SK-N-SH treated with all-trans-retinoic acid at 6 μM for 48 hours (cell line): ENCODE measurements around the gene UCKL1.
"Not testable (repeated sequence)": the region's sequence is repeated elsewhere in the genome, so short reads cannot be mapped to it uniquely, and the experiment has no call there.

Source experiments
- ATAC-seq: fragments of 200-7000 bp; cut with Tn5 transposase; 3 replicates; pipeline ENCODE4 v1.9.1; 2020; ENCODE audit warnings: mild to moderate bottlenecking, moderate library complexity
- CSDC2 ChIP-seq: fragments of 250-450 bp; sonication (Bioruptor Pico); IDR thresholded peaks from 2 replicates; pipeline ENCODE4 v1.5.0; 2020; ENCODE audit warnings: mild to moderate bottlenecking, moderate library complexity
- ESRRG ChIP-seq: fragments of 250-450 bp; sonication (Bioruptor Pico); IDR thresholded peaks from 2 replicates; pipeline ENCODE4 v1.6.1; 2021; ENCODE audit warnings: mild to moderate bottlenecking
- GLIS3 ChIP-seq: fragments of 250-450 bp; sonication (Bioruptor Pico); IDR thresholded peaks from 2 replicates; pipeline ENCODE4 v1.5.0; 2020; ENCODE audit warnings: mild to moderate bottlenecking, moderate library complexity
- ISL1 ChIP-seq: fragments of 250-450 bp; sonication (Bioruptor Pico); IDR thresholded peaks from 2 replicates; pipeline ENCODE4 v2.1.2; 2022; ENCODE audit warnings: mild to moderate bottlenecking, moderate library complexity
- OSR1 ChIP-seq: fragments of 250-450 bp; sonication (Bioruptor Pico); IDR thresholded peaks from 2 replicates; pipeline ENCODE4 v1.8.0; 2022; ENCODE audit warnings: moderate library complexity, mild to moderate bottlenecking, inconsistent platforms
- PPARA ChIP-seq: fragments of 250-450 bp; sonication (Bioruptor Pico); IDR thresholded peaks from 2 replicates; pipeline ENCODE4 v1.5.0; 2020; ENCODE audit warnings: mild to moderate bottlenecking, borderline replicate concordance
- RARB ChIP-seq: fragments of 250-450 bp; sonication (Bioruptor Pico); IDR thresholded peaks from 2 replicates; pipeline ENCODE4 v1.8.0; 2021; ENCODE audit warnings: mild to moderate bottlenecking, moderate library complexity
- SNAI2 ChIP-seq: fragments of 250-450 bp; sonication (Bioruptor Pico); IDR thresholded peaks from 2 replicates; pipeline ENCODE4 v1.5.0; 2020; ENCODE audit warnings: mild to moderate bottlenecking, moderate library complexity
- TCF4 ChIP-seq: fragments of 250-450 bp; sonication (Bioruptor Pico); IDR thresholded peaks from 2 replicates; pipeline ENCODE4 v1.8.0; 2021; ENCODE audit warnings: mild to moderate bottlenecking, moderate library complexity, borderline replicate concordance
- TOX ChIP-seq: fragments of 250-450 bp; sonication (Bioruptor Pico); IDR thresholded peaks from 2 replicates; pipeline ENCODE4 v1.8.0; 2021; ENCODE audit warnings: mild to moderate bottlenecking, moderate library complexity, borderline replicate concordance
- ZC3H10 ChIP-seq: fragments of 250-450 bp; sonication (Bioruptor Pico); IDR thresholded peaks from 2 replicates; pipeline ENCODE4 v1.5.1; 2021; ENCODE audit warnings: mild to moderate bottlenecking, moderate library complexity
- ZFP3 ChIP-seq: fragments of 250-450 bp; sonication (Bioruptor Pico); IDR thresholded peaks from 2 replicates; pipeline ENCODE4 v1.5.0; 2020; ENCODE audit warnings: mild to moderate bottlenecking, moderate library complexity
- ZNF565 ChIP-seq: fragments of 450-650 bp; formaldehyde crosslinking; conservative IDR thresholded peaks from 2 replicates; pipeline ENCODE4 v1.5.0; 2020; ENCODE audit warnings: low read depth, mild to moderate bottlenecking, moderate library complexity
- ZNF70 ChIP-seq: fragments of 450-650 bp; formaldehyde crosslinking; IDR thresholded peaks from 2 replicates; pipeline ENCODE4 v1.5.0; 2020; ENCODE audit warnings: mild to moderate bottlenecking, moderate library complexity
- ZNF8 ChIP-seq: fragments of 450-650 bp; formaldehyde crosslinking; IDR thresholded peaks from 2 replicates; pipeline ENCODE4 v1.5.0; 2020; ENCODE audit warnings: mild to moderate bottlenecking, moderate library complexity
- TF ChIP-seq, protein P1 (sequence below): fragments of 250-450 bp; sonication (Bioruptor Pico); IDR thresholded peaks from 2 replicates; pipeline ENCODE4 v1.5.1; 2020; ENCODE audit warnings: low read depth, mild to moderate bottlenecking, moderate library complexity
- TF ChIP-seq, protein P2 (sequence below): fragments of 250-450 bp; sonication (Bioruptor Pico); IDR thresholded peaks from 2 replicates; pipeline ENCODE4 v1.8.0; 2021; ENCODE audit warnings: low read depth, mild to moderate bottlenecking, moderate library complexity, borderline replicate concordance
- TF ChIP-seq, protein P3 (sequence below): fragments of 250-450 bp; sonication (Bioruptor Pico); IDR thresholded peaks from 2 replicates; pipeline ENCODE4 v1.8.0; 2020; ENCODE audit warnings: mild to moderate bottlenecking, moderate library complexity, borderline replicate concordance
- TF ChIP-seq, protein P4 (sequence below): fragments of 250-450 bp; sonication (Bioruptor Pico); IDR thresholded peaks from 2 replicates; pipeline ENCODE4 v1.5.0; 2020; ENCODE audit warnings: mild to moderate bottlenecking, moderate library complexity

UCKL1 gene

DNA sequence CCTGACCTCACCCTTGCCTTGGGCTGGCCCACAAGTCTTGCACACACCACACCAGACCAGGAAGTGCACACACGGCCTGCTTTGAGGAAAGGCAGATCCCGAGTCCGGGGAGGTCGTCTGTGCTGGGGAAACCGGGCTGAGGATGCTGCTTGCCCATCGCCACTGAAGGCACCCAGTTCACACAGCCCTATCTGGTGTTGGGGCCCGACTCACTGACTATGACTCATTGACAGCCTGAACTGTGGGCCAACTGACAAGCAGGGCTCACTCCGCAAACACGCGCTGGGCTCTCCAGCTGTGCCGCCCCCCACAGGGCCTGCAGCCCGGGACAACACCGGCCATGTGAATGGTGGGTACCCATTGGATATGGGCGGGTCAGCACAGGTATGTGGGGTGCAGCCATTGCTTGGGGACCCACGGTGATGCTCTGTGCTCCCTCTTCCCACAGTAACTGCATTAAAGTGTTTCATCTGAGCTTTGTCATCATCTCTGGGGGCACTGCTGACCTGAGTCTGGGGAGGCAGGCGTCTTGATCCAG is 21.6 kb upstream of the UCKL1 start:
- ATAC-seq: peak; percentile 7; the same call in 2 of the 3 replicates
- TF ChIP-seq TOX (CRISPR knock-in tag) (no peak), PPARA (CRISPR knock-in tag) (no peak), ZC3H10 (no peak), SNAI2 (CRISPR knock-in tag) (no peak), RARB (CRISPR knock-in tag) (no peak), TCF4 (no peak)
- TF ChIP-seq, protein P1, sequence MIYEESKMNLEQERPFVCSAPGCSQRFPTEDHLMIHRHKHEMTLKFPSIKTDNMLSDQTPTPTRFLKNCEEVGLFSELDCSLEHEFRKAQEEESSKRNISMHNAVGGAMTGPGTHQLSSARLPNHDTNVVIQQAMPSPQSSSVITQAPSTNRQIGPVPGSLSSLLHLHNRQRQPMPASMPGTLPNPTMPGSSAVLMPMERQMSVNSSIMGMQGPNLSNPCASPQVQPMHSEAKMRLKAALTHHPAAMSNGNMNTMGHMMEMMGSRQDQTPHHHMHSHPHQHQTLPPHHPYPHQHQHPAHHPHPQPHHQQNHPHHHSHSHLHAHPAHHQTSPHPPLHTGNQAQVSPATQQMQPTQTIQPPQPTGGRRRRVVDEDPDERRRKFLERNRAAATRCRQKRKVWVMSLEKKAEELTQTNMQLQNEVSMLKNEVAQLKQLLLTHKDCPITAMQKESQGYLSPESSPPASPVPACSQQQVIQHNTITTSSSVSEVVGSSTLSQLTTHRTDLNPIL (CRISPR knock-in tag): no peak

DNA sequence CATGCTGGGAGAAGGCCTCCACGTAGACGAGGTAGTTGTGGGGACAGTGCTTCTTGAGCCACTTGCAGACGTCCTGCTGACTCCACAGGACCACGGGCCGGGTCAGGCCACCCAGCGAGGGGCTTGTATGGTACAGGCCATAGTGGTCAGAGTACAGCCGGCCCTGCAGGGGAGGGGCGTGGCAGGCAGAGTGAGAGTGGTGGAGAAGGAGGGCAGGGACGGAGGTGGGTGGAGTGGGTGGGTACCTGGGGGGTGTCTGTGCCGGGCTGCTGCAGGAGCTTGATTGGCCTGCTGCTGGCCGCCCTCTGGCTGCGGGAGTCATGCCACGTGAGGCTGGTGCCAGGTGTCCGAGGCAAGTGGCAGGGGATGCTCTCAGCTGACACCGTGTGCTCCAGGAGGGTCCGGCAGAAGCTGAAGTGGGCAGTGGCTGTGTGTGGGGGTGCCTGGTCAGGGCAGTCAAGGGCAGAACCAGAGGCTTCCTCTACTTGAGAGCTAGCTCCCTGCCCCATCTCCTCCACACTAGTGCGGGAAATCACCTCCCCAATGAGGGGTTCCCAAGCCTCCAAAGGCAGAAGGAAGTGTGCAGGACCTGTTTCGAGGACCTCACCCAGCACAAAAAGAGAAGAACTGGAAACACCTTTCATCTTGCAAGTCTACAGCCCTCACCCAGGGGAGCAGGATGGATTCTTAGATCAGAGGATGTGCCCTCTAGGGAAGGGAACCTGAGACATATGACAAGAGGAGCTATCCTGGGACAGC is 20.9 kb upstream of the UCKL1 start:
- no peak for ATAC-seq
- TF ChIP-seq ESRRG (CRISPR knock-in tag): no peak
- TF ChIP-seq ZNF70: no peak
- TF ChIP-seq ZNF565 (CRISPR knock-in tag): no peak
- TF ChIP-seq ZC3H10: no peak
- no peak for TF ChIP-seq ISL1 (CRISPR knock-in tag)
- TF ChIP-seq, protein P2, sequence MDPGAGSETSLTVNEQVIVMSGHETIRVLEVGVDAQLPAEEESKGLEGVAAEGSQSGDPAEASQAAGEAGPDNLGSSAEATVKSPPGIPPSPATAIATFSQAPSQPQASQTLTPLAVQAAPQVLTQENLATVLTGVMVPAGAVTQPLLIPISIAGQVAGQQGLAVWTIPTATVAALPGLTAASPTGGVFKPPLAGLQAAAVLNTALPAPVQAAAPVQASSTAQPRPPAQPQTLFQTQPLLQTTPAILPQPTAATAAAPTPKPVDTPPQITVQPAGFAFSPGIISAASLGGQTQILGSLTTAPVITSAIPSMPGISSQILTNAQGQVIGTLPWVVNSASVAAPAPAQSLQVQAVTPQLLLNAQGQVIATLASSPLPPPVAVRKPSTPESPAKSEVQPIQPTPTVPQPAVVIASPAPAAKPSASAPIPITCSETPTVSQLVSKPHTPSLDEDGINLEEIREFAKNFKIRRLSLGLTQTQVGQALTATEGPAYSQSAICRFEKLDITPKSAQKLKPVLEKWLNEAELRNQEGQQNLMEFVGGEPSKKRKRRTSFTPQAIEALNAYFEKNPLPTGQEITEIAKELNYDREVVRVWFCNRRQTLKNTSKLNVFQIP (CRISPR knock-in tag): no peak

DNA sequence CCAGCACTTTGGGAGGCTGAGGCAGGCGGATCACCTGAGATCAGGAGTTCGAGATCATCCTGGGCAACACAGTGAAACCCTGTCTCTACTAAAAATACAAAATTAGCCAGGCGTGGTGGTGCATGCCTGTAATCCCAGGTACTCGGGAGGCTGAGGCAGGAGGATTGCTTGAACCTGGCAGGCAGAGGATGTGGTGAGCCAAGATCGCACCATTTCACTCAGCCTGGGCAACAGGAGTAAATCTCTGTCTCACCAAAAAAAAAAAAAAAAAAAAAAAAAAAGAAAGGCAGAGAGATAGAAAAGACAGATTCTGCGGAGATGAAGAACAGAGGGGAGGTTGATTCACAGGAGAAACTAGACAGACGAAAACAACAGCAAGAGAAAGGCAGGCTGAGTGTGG is 20.3 kb upstream of the UCKL1 start:
- not testable (repeated sequence) for ATAC-seq

DNA sequence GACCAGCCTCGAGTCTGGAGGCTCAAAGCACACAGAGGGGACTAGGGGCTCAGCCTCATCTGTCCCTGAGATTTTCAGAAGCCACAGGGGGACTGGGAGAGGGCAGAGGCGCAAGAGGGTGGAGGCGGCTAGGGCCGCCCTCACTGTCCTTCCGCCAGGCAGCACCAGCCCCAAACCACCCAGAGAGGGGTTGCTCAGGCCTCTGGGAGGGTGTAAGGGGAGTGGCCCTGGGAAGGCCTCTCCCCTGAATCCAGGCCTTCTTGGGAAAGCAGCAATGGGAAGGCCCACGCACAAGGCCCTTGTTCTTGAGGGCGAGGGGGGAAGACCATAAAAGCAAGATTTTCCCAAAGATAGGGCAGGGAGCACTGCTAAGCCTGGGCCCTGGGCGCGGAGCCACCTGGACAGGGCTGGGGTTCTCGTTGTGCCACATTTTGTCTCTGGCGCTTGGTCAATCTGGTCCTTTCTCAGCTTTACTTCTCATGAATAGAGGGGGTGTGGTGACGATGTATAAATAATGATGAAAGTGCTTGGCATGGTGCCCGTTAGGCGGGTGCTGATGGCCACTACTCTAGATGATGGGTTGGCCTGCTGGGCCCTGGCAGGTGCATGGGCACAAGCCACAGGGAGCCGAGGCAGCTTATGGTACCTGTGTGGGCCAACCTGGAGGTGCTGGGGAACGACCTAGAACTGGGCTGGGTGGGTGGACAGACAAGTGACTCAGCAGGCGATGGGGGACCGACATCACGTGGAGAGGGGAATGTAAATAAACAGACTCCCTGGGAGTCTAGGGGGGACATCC is 18.4 kb upstream of the UCKL1 start:
- TF ChIP-seq RARB (CRISPR knock-in tag): no peak
- TF ChIP-seq SNAI2 (CRISPR knock-in tag): no peak
- no peak for TF ChIP-seq TCF4
- TF ChIP-seq, protein P3, sequence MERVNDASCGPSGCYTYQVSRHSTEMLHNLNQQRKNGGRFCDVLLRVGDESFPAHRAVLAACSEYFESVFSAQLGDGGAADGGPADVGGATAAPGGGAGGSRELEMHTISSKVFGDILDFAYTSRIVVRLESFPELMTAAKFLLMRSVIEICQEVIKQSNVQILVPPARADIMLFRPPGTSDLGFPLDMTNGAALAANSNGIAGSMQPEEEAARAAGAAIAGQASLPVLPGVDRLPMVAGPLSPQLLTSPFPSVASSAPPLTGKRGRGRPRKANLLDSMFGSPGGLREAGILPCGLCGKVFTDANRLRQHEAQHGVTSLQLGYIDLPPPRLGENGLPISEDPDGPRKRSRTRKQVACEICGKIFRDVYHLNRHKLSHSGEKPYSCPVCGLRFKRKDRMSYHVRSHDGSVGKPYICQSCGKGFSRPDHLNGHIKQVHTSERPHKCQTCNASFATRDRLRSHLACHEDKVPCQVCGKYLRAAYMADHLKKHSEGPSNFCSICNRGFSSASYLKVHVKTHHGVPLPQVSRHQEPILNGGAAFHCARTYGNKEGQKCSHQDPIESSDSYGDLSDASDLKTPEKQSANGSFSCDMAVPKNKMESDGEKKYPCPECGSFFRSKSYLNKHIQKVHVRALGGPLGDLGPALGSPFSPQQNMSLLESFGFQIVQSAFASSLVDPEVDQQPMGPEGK (CRISPR knock-in tag): no peak
- TF ChIP-seq GLIS3 (CRISPR knock-in tag): no peak
- no peak for TF ChIP-seq ESRRG (CRISPR knock-in tag)
- TF ChIP-seq ISL1 (CRISPR knock-in tag): no peak
- TF ChIP-seq ZFP3: no peak
- no peak for TF ChIP-seq CSDC2 (CRISPR knock-in tag)
- TF ChIP-seq, protein P1 (CRISPR knock-in tag): no peak
- TF ChIP-seq, protein P4, sequence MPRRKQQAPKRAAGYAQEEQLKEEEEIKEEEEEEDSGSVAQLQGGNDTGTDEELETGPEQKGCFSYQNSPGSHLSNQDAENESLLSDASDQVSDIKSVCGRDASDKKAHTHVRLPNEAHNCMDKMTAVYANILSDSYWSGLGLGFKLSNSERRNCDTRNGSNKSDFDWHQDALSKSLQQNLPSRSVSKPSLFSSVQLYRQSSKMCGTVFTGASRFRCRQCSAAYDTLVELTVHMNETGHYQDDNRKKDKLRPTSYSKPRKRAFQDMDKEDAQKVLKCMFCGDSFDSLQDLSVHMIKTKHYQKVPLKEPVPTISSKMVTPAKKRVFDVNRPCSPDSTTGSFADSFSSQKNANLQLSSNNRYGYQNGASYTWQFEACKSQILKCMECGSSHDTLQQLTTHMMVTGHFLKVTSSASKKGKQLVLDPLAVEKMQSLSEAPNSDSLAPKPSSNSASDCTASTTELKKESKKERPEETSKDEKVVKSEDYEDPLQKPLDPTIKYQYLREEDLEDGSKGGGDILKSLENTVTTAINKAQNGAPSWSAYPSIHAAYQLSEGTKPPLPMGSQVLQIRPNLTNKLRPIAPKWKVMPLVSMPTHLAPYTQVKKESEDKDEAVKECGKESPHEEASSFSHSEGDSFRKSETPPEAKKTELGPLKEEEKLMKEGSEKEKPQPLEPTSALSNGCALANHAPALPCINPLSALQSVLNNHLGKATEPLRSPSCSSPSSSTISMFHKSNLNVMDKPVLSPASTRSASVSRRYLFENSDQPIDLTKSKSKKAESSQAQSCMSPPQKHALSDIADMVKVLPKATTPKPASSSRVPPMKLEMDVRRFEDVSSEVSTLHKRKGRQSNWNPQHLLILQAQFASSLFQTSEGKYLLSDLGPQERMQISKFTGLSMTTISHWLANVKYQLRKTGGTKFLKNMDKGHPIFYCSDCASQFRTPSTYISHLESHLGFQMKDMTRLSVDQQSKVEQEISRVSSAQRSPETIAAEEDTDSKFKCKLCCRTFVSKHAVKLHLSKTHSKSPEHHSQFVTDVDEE (CRISPR knock-in tag): no peak
- TF ChIP-seq PPARA (CRISPR knock-in tag): no peak
- no peak for TF ChIP-seq ZNF8 (CRISPR knock-in tag)
- TF ChIP-seq ZNF565 (CRISPR knock-in tag): no peak
- no peak for TF ChIP-seq TOX (CRISPR knock-in tag)
- no peak for TF ChIP-seq OSR1
- TF ChIP-seq ZC3H10: no peak
- TF ChIP-seq, protein P2 (CRISPR knock-in tag): no peak
- ATAC-seq: no peak
